ENCODE results near the gene SBNO1. TPM values are rescaled to one million over a fixed set of nuclear protein-coding genes. Genes with fewer than 3 reads are reported as not detected.
"Not testable (repeated sequence)": the region's sequence is repeated elsewhere in the genome, so short reads cannot be mapped to it uniquely, and the experiment has no call there.

The SBNO1 gene
- total RNA-seq, 1 donor from 2014 or later, result 26.1 TPM

DNA sequence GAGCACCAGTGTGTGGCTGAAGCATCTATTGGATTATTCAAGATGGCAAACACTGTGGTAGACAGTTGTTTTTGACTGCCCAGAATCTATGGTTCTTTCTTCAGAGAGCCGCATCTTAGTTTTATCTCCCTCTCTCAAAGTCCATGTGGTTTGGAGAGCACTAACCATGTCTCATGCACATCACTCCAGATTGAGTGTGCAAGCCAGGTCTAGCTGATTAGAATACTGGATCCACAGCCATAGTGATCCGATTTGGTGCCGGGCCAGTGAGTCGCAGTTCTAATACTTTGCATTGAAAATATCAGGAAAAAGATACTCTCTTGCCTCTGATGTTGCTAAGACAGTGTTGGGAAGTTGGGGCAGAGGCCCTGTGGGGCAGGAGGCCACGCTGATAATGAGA is 4.6 kb upstream of the SBNO1 start:
- TF ChIP-seq, protein P1, sequence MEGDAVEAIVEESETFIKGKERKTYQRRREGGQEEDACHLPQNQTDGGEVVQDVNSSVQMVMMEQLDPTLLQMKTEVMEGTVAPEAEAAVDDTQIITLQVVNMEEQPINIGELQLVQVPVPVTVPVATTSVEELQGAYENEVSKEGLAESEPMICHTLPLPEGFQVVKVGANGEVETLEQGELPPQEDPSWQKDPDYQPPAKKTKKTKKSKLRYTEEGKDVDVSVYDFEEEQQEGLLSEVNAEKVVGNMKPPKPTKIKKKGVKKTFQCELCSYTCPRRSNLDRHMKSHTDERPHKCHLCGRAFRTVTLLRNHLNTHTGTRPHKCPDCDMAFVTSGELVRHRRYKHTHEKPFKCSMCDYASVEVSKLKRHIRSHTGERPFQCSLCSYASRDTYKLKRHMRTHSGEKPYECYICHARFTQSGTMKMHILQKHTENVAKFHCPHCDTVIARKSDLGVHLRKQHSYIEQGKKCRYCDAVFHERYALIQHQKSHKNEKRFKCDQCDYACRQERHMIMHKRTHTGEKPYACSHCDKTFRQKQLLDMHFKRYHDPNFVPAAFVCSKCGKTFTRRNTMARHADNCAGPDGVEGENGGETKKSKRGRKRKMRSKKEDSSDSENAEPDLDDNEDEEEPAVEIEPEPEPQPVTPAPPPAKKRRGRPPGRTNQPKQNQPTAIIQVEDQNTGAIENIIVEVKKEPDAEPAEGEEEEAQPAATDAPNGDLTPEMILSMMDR (IDR thresholded peaks at IDR 0.05; ENCODE audit: insufficient read depth, low read length, severe bottlenecking), result no peak
- no peak for FAIRE-seq
- no peaks in the 10 kb centered on the region for H3K36me3 ChIP-seq (ENCODE audit: control insufficient read depth, insufficient read depth, low read length)
- DNase-seq (ENCODE audit: low read depth), result no peak
- no peak overlapping the region for H3K4me3 ChIP-seq (ENCODE audit: low read depth, low read length)
- no peaks in the 10 kb centered on the region for H3K27me3 ChIP-seq (ENCODE audit: control insufficient read depth, insufficient read depth, low read length)

DNA sequence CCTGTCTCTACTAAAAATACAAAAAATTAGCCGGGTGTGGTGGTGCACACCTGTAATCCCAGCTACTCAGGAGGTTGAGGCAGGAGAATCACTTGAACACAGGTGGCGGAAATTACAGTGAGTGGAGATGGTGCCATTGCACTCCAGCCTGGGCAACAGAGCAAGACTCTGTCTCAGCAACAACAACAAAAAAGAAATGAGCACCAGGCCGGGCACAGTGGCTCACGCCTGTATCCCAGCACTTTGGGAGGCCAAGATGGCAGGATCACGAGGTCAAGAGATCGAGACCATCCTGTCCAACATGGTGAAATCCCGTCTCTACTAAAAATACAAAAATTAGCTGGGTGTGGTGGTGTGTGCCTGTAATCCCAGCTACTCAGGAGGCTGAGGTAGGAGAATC is 3.8 kb upstream of the SBNO1 start:
- not testable (repeated sequence) for FAIRE-seq; H3K36me3 ChIP-seq (ENCODE audit: control insufficient read depth, insufficient read depth, low read length); H3K4me3 ChIP-seq (ENCODE audit: low read depth, low read length); H3K27me3 ChIP-seq (ENCODE audit: control insufficient read depth, insufficient read depth, low read length); DNase-seq (ENCODE audit: low read depth)

DNA sequence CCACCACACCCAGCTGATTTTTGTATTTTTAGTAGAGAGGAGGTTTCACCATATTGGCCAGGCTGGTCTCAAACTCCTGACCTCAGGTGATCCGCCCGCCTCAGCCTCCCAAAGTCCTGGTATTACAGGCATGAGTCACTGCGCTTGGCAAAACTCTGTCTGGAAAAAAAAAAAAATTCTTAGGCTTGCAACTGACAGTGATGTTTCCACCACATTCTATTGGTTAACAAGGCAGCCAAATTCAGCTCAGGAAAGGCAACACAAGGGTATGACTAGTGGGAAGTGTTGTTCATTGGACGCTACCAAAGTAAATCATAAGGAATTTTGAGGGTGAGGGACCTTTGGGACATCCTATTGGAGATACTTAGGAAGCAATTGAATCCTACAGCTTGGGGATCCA is 2.9 kb upstream of the SBNO1 start:
- TF ChIP-seq, protein P1 (IDR thresholded peaks at IDR 0.05; ENCODE audit: insufficient read depth, low read length, severe bottlenecking), result no peak
- H3K4me3 ChIP-seq (ENCODE audit: low read depth, low read length), result no peak overlapping the region
- H3K27me3 ChIP-seq (ENCODE audit: control insufficient read depth, insufficient read depth, low read length), result no peaks in the 10 kb centered on the region
- H3K36me3 ChIP-seq (ENCODE audit: control insufficient read depth, insufficient read depth, low read length), result no peaks in the 10 kb centered on the region
- FAIRE-seq (no peak), DNase-seq (ENCODE audit: low read depth) (no peak)

DNA sequence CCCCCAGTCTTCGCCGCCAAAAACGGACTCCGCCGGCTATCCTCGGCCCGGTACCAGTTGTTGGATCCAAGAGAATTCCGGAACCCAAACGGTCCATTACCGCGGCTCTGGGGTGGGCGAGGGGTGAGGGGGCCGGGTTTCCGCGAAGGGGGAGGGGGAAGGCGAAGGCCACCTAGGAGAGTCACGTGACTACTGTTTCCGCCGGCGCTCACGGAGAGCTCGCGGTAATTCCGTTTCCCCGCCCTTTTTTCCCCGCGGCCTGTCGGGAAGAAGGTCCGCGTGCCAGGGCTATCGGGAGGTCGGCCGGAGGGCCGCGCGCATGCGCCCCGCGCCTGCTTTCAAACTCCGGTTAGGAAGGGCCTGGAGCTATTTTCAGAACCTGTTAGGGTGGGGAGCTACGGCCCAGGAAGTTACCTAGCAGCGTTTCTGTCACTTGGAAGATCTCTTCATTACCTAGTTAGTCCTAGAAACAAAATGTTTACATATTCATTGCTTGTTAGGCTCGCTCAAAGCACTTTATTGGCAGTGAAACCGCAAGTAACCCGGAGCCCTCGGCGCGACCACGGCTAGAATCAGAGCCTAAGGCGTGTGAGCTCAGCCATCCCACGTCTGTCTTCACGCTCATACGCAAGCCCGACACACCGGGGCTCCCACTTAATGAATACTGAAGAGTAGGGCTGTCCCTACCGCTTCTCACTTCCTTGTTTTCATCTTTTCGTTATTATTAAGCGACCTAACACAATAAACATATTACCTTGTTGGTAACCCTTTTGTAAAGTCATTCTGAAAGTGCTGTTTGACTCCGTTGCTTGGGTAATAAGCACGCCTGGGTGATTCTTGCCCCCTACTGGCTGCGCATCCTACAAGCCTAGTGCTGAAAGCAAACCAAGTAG is 624 bp upstream of the SBNO1 start:
- TF ChIP-seq, protein P1 (IDR thresholded peaks at IDR 0.05; ENCODE audit: insufficient read depth, low read length, severe bottlenecking), result peak; percentile 75
- H3K36me3 ChIP-seq (ENCODE audit: control insufficient read depth, insufficient read depth, low read length), result no peaks in the 10 kb centered on the region
- H3K27me3 ChIP-seq (ENCODE audit: control insufficient read depth, insufficient read depth, low read length), result no peaks in the 10 kb centered on the region
- DNase-seq (ENCODE audit: low read depth), result peak; percentile 96
- H3K4me3 ChIP-seq (ENCODE audit: low read depth, low read length), result peak overlapping the region; percentile 57
- FAIRE-seq, result no peak

DNA sequence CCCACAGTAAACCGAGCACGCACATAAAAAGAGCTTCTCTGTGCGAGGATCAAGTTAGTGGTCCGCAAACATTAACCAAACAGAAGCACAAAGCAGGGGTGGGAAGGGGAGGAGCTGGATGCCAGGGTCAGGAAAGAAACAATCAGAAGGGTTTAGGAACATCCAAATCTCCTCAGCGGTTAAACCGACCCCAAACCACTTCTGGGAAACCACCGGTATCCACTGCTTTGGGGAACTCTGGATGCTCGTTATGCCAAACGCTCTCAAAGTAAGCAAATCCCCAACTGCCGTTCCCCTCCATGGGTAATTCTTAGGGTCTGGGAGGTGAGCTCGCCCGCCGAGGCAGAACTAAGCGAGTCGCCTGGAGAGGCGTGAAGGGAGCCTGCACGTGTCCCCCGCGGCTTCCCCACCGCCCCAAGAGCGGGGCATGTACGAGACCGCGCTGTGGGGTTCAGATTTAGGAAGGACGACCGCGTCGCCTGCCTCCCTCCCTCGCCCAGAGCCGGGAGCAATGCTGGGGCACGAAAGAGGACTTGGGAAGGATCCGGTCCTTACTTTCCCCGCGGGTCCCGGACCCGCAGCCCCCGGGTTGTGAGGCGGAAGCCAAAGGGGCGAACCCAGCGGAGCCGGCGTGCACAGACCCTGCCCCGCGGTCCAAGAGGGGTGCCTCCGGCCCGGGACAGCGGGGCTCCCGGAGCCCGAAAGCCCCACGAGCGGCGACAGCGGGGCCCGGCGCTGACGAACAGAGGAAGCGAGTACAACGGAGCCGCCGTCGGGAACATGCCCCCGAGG is 711 bp downstream of the SBNO1 start:
- H3K27me3 ChIP-seq (ENCODE audit: control insufficient read depth, insufficient read depth, low read length), result no peaks in the 10 kb centered on the region
- no peak for FAIRE-seq
- no peaks in the 10 kb centered on the region for H3K36me3 ChIP-seq (ENCODE audit: control insufficient read depth, insufficient read depth, low read length)
- H3K4me3 ChIP-seq (ENCODE audit: low read depth, low read length), result peak overlapping the region; percentile 57
- DNase-seq (ENCODE audit: low read depth), result peak; percentile 29
- TF ChIP-seq, protein P1 (IDR thresholded peaks at IDR 0.05; ENCODE audit: insufficient read depth, low read length, severe bottlenecking), result no peak

DNA sequence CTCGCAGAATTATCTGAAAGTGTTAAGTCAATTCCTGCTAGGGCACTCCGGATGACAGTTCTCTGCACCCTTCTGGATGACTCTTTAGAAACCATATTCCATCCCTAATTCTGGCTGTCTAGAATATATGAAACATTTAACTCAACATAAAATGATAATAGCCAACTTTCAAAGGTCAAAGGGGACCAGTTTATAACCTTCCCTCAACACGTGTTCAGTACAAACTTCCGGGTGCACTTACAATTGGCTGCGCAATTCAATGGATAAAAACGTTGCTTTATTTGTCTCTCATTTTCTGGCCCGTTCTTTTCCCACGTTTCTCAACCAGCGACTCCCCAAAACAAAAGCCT is 1.3 kb downstream of the SBNO1 start:
- no peaks in the 10 kb centered on the region for H3K36me3 ChIP-seq (ENCODE audit: control insufficient read depth, insufficient read depth, low read length)
- no peak for FAIRE-seq
- peak; percentile 18 for DNase-seq (ENCODE audit: low read depth)

More for the DNA sequence above, 1.3 kb downstream of the SBNO1 start:
- Histone ChIP-seq H3K4me3 (ENCODE audit: low read depth, low read length) (peak overlapping the region; percentile 57), H3K27me3 (ENCODE audit: control insufficient read depth, insufficient read depth, low read length) (no peaks in the 10 kb centered on the region)
- TF ChIP-seq, protein P1 (IDR thresholded peaks at IDR 0.05; ENCODE audit: insufficient read depth, low read length, severe bottlenecking), result no peak
